Right kidney (tissue), 1 donor: ENCODE measurements around the gene MAPK9.
A peak's percentile ranks its signal among the peaks of the same experiment; 100 is the strongest.
"Not testable (repeated sequence)": the region's sequence is repeated elsewhere in the genome, so short reads cannot be mapped to it uniquely, and the experiment has no call there.

Experiments
- DNase-seq: peaks from one replicate; pipeline ENCODE4 v3.0.0-alpha.2; 2016

MAPK9 gene

GRCh38 chr5:180235077-180235476 lies 56.8 kb downstream of the MAPK9 start:
- no peak for DNase-seq

- no peak for DNase-seq
Observed at GRCh38 chr5:180234271-180234670, 57.6 kb downstream of the MAPK9 start.

GRCh38 chr5:180233729-180234128 lies 58.2 kb downstream of the MAPK9 start:
- no peak for DNase-seq

- no peak for DNase-seq
Observed at GRCh38 chr5:180230017-180230416, 61.9 kb downstream of the MAPK9 start.

- DNase-seq, result no peak
Observed at GRCh38 chr5:180222056-180222455, 69.8 kb downstream of the MAPK9 start.

- no peak for DNase-seq
Observed at GRCh38 chr5:180217797-180218196, 74.1 kb downstream of the MAPK9 start.

GRCh38 chr5:180216646-180217171 lies 75.2 kb downstream of the MAPK9 start:
- DNase-seq, result no peak

- DNase-seq, result no peak
Observed at GRCh38 chr5:180215783-180216630, 75.9 kb downstream of the MAPK9 start.

GRCh38 chr5:180214870-180215770 lies 76.8 kb downstream of the MAPK9 start:
- DNase-seq, result no peak

GRCh38 chr5:180213657-180214207 lies 78.2 kb downstream of the MAPK9 start:
- no peak for DNase-seq

- DNase-seq, result no peak
Observed at GRCh38 chr5:180213256-180213600, 78.7 kb downstream of the MAPK9 start.

GRCh38 chr5:180212363-180213255 lies 79.3 kb downstream of the MAPK9 start:
- no peak for DNase-seq

GRCh38 chr5:180211761-180212035 lies 80.2 kb downstream of the MAPK9 start:
- DNase-seq, result no peak

- no peak for DNase-seq
Observed at GRCh38 chr5:180210961-180211760, 80.7 kb downstream of the MAPK9 start.

- not testable (repeated sequence) for DNase-seq
Observed at GRCh38 chr5:180210077-180210476, 81.8 kb downstream of the MAPK9 start.

- no peak for DNase-seq
Observed at GRCh38 chr5:180209137-180209581, 82.7 kb downstream of the MAPK9 start, which contains the start of gene RASGEF1C. RASGEF1C (minus strand) TSS chr5:180209211; CDS start chr5:180138052, 71,159 bp downstream.

GRCh38 chr5:180208435-180209081 lies 83.3 kb downstream of the MAPK9 start:
- peak; percentile 53 for DNase-seq

- DNase-seq, result no peak
Observed at GRCh38 chr5:180208038-180208434, 83.8 kb downstream of the MAPK9 start.

- DNase-seq, result no peak
Observed at GRCh38 chr5:180207593-180207992, 84.3 kb downstream of the MAPK9 start.

- DNase-seq, result no peak
Observed at GRCh38 chr5:180206993-180207392, 84.9 kb downstream of the MAPK9 start.
